ENCODE results near the gene DESI2.
"Not testable (repeated sequence)": the region's sequence is repeated elsewhere in the genome, so short reads cannot be mapped to it uniquely, and the experiment has no call there.

DESI2 gene

GRCh38 chr1:244709476-244710368 lies 56.8 kb downstream of the DESI2 start:
- no peak for DNase-seq

GRCh38 chr1:244710474-244711062 lies 57.6 kb downstream of the DESI2 start:
- no peak for DNase-seq

- DNase-seq = no peak
These were observed 59.7 kb downstream of the DESI2 start for GRCh38 chr1:244712669-244713068.

- no peak for DNase-seq
These were observed 60.4 kb downstream of the DESI2 start for GRCh38 chr1:244713332-244713731.

GRCh38 chr1:244727871-244728474 lies 75.0 kb downstream of the DESI2 start:
- DNase-seq = no peak

- DNase-seq = no peak
These were observed 77.4 kb downstream of the DESI2 start for GRCh38 chr1:244730153-244730933.

- DNase-seq = no peak
These were observed 78.1 kb downstream of the DESI2 start for GRCh38 chr1:244730934-244731434.

- no peak for DNase-seq
These were observed 78.7 kb downstream of the DESI2 start for GRCh38 chr1:244731651-244732050.

- DNase-seq = no peak
These were observed 80.0 kb downstream of the DESI2 start for GRCh38 chr1:244732851-244733450.

- no peak for DNase-seq
These were observed 82.5 kb downstream of the DESI2 start for GRCh38 chr1:244735404-244735803.

GRCh38 chr1:244735876-244736561 lies 83.1 kb downstream of the DESI2 start:
- DNase-seq = no peak

- not testable (repeated sequence) for DNase-seq
These were observed 86.2 kb downstream of the DESI2 start for GRCh38 chr1:244739140-244739539.

- DNase-seq = not testable (repeated sequence)
These were observed 87.2 kb downstream of the DESI2 start for GRCh38 chr1:244740027-244740617.

- no peak for DNase-seq
These were observed 88.8 kb downstream of the DESI2 start for GRCh38 chr1:244741692-244742091.

GRCh38 chr1:244749230-244750016 lies 96.5 kb downstream of the DESI2 start:
- DNase-seq = no peak

- peak; percentile 30 for DNase-seq
These were observed 98.5 kb downstream of the DESI2 start for GRCh38 chr1:244751271-244751895.

- no peak for DNase-seq
These were observed 102.7 kb downstream of the DESI2 start for GRCh38 chr1:244755673-244756072.

- DNase-seq = no peak
These were observed 104.4 kb downstream of the DESI2 start for GRCh38 chr1:244757091-244757939.
